ENCODE data around the gene NRF1.
"Not testable (repeated sequence)": the region's sequence is repeated elsewhere in the genome, so short reads cannot be mapped to it uniquely, and the experiment has no call there.

The NRF1 gene

GRCh38 chr7:129649128-129649690, 37.7 kb downstream of the NRF1 start:
- DNase-seq, result no peak

DNA sequence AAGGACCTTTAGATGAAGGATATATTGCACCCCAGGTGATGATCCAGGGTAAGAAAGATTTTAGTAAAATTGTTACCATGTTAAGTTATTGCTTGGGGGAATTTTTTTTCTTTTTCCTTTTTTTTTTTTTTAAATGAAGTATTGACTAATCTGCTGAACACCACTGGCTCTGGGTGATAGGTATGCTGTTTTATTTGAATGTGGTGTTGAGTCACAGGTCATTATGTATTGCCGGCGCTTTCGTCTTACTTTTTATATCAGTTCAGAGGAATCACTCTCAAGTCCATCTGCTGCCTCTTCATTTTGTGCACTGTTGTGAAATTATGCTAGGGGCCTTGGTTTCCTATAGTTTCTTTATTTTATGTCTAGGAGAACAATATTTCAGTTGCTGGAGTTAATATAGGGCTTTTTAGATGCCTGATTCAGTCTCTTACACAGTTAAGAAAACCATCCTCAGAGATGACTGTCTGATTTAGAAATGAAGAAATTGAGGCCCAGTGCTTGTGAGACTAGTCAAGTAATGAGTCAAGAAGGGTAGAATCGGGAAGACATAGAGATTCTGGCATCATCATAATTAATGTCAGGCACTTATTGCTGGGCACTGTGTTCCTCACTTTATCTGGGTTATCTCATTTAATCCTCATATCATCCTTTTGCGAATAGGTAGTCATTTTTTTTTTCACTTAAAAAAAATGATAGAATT, 38.7 kb downstream of the NRF1 start:
- DNase-seq, result no peak

- no peak for DNase-seq
Observed at GRCh38 chr7:129652914-129653313, 41.4 kb downstream of the NRF1 start.

- DNase-seq, result no peak
Observed at GRCh38 chr7:129655811-129656210, 44.3 kb downstream of the NRF1 start.

DNA sequence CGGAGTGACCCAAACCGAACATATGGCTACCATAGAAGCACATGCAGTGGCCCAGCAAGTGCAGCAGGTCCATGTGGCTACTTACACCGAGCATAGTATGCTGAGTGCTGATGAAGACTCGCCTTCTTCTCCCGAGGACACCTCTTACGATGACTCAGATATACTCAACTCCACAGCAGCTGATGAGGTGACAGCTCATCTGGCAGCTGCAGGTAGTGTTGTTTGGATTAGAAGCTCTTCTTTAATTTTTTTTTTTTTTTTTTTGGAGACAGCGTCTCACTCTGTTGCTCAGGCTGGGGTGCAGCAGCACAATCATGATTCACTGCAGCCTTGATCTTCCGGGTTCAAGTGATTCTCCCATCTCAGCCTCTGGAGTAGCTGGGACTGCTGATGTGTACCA, 45.8 kb downstream of the NRF1 start:
- DNase-seq, result no peak

DNA sequence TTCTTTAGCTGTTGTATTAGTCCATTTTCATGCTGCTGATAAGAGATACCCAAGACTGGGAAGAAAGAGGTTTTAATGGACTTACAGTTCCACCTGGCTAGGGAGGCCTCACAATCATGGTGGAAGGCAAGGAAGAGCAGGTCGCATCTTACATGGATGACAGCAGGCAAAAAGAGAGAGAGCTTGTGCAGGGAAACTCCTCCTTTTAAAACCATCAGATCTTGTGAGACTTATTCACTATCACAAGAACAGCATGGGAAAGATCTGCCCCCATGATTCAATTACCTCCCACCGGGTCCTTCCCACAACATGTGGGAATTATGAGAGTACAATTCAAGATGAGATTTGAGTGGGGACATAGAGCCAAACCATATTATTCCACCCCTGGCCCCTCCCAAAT, 48.4 kb downstream of the NRF1 start:
- DNase-seq, result not testable (repeated sequence)

DNA sequence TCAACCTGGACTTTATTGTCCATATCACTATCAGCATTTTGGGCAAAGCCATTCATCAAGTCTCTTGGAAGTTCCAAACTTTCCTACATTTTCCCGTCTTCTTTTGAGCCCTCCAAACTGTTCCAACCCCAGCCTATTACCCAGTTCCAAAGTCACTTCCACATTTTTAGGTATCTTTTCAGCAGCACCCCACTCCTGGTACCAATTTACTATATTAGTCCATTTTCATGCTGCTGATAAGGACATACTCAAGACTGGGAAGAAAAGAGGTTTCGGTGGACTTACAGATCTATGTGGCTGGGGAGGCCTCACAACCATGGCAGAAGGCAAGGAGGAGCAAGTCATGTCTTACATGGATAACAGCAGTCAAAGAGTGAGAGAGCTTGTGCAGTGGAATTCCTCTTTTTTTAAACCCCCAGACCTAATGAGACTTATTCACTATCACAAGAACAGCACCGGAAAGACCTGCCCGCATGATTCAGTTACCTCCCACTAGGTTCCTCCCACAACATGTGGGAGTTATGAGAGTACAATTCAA, 50.2 kb downstream of the NRF1 start:
- DNase-seq, result no peak

GRCh38 chr7:129663240-129663639, 51.7 kb downstream of the NRF1 start:
- not testable (repeated sequence) for DNase-seq

GRCh38 chr7:129664029-129665012, 52.8 kb downstream of the NRF1 start:
- no peak for DNase-seq

GRCh38 chr7:129665013-129665401, 53.5 kb downstream of the NRF1 start:
- no peak for DNase-seq

DNA sequence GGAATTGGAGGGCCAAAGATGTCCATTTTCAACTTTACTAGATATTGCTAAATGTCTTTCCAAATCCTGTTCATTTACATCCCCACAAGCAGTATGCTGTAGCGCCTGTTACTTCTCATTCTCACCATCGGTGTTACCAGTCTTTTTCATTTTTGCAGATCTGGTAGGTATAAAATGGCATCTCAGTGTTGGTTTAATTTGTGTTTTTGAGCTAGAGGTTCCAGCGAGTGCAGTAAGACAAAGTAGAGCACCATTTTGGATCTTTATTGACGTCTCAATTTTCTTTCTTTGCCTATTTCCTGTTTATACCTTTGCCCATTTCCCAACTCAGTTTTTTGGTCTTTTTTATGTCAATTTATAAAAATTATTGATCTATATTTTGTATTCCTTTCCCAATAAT, 55.6 kb downstream of the NRF1 start:
- DNase-seq, result no peak

- DNase-seq, result no peak
Observed at GRCh38 chr7:129667551-129667950, 56.0 kb downstream of the NRF1 start.

DNA sequence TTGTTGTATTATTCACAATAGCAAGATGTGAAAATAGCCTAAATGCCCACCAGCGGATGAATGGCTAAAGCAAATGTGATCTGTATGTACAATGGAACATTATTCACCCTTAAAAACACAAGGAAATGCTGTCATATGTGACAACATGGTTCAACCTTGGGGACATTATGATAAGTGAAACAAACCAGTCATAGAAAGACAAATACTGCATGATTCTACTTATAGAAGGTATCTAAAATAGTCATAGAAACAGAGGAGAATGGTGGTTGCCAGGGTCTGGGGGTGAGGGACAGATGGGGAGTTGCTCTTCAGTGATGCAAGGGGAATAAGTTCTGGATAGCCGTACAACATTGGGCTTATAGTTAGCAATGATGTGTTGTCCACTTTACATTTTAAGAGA, 58.4 kb downstream of the NRF1 start:
- no peak for DNase-seq

DNA sequence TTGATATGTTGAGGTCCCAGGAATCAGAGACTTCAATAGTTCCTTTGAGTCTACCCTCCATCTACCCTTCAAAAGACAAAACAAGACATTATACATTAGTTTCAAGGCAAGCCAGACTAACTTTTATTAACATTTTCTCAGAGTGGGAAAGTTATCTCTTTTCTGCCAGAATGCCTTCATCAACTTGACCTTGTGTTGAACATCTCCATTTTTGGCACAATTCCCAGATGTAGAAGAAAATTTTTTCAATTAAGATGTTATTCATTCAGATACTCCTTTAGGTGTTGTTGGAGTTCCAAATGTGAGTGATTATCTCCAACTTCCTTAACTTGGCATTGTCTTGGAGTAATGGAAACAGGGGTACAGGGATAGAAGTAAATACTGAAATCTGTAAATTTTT, 59.1 kb downstream of the NRF1 start:
- DNase-seq, result no peak

GRCh38 chr7:129671266-129671665, 59.7 kb downstream of the NRF1 start:
- DNase-seq, result no peak

- not testable (repeated sequence) for DNase-seq
Observed at GRCh38 chr7:129674475-129674874, 63.0 kb downstream of the NRF1 start.

- no peak for DNase-seq
Observed at GRCh38 chr7:129675521-129675920, 64.0 kb downstream of the NRF1 start.

GRCh38 chr7:129676017-129676897, 64.7 kb downstream of the NRF1 start:
- no peak for DNase-seq

DNA sequence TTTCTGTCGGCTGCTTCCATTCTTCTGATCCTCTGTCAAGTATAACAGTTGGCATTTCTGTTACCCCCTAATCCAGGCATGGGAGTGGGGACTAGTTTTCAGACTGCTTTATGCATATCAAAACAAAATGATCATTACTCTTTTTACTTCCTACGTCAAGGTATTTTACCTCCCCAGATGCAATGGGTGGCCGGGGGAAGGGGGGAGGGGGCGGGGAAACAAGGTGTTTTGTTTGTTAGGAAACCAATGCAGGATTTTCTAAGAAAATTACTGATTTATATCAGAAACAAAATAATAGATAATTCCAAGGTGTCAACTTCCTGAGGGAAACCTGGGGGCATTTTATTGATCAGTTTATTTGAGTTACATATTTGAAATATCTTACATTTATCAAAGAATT, 66.3 kb downstream of the NRF1 start:
- no peak for DNase-seq

DNA sequence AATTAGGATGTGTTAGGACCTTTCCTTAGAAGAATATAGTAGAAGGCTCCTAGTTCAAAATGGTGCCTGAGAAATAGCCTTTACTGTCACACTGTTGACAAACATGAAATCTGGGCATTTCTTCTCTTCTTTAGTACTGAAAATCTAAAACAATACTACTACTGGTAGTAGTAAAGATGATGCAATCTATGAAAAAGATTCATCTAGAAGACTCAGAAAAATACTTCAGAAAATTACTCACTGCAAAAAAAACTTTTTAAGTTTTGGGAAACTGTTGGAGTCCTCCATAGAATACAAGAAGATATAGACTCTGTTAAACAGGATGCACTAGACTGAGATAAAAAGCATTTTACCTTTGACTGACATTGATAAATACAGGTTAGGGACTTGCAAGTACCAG, 67.1 kb downstream of the NRF1 start:
- DNase-seq, result no peak

GRCh38 chr7:129680400-129680799, 68.9 kb downstream of the NRF1 start:
- DNase-seq, result no peak

DNA sequence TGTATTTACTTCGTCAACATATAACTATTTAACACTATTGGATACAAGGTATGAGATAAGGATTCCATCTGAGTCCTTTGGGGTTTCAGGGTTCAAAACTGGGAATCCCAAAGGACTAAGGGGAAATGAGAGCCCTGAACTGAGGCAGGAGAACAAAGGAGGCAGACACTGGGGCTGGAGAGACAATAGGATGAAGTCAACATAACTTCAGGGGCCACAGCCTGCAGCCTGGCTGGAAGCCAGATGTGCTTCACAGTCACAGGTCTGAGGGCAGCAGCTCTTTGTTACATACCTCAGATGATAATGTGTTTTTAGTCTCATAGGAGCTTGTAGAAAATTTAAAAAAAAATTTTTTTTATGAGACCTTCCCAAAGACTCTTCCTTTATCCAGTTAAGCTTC, 73.3 kb downstream of the NRF1 start:
- DNase-seq, result no peak

All from effector CD8-positive, alpha-beta T cell (primary cell).